H9 (cell line): ENCODE results near the gene PYROXD2. TPM values are rescaled to one million over a fixed set of nuclear protein-coding genes. Genes with fewer than 3 reads are reported as not detected.

Experiments used
- DNase-seq: peaks from one replicate; pipeline ENCODE4 v3.0.0-alpha.2; 2017
- H2AFZ ChIP-seq: one replicate; pipeline ENCODE4 v1.6.1; 2013; ENCODE audit warnings: mild to moderate bottlenecking, low read length, control low read depth, moderate library complexity
- H2AK5ac ChIP-seq: 2 replicates; pipeline ENCODE4 v1.6.1; 2013; ENCODE audit warnings: low read length, control low read depth, mixed read lengths; ENCODE audit not compliant: insufficient read length
- H2BK120ac ChIP-seq: one replicate; pipeline ENCODE4 v1.6.1; 2013; ENCODE audit warnings: low read depth, mild to moderate bottlenecking, low read length, control low read depth, inconsistent platforms; ENCODE audit not compliant: poor library complexity, severe bottlenecking
- H2BK12ac ChIP-seq: 2 replicates; pipeline ENCODE4 v1.6.1; 2013; ENCODE audit warnings: low read length, control low read depth, mixed read lengths, low read depth; ENCODE audit not compliant: insufficient read length
- H2BK15ac ChIP-seq: 2 replicates; pipeline ENCODE4 v1.6.1; 2013; ENCODE audit warnings: low read depth, low read length, control low read depth
- H2BK20ac ChIP-seq: one replicate; pipeline ENCODE4 v1.6.1; 2013; ENCODE audit warnings: low read depth, mild to moderate bottlenecking, low read length, control low read depth, inconsistent platforms; ENCODE audit not compliant: poor library complexity, severe bottlenecking
- H2BK5ac ChIP-seq: 2 replicates; pipeline ENCODE4 v1.6.1; 2013; ENCODE audit warnings: low read length, control low read depth, mixed read lengths; ENCODE audit not compliant: insufficient read length
- H3K14ac ChIP-seq: 2 replicates; pipeline ENCODE4 v1.6.1; 2013; ENCODE audit warnings: low read length, control low read depth; ENCODE audit not compliant: insufficient read depth
- H3K18ac ChIP-seq: 2 replicates; pipeline ENCODE4 v1.6.1; 2013; ENCODE audit warnings: low read depth, mild to moderate bottlenecking, mixed read lengths, low read length, control low read depth; ENCODE audit not compliant: insufficient read length
- H3K23ac ChIP-seq: 2 replicates; pipeline ENCODE4 v1.6.1; 2013; ENCODE audit warnings: low read length, control low read depth, mixed read lengths, low read depth; ENCODE audit not compliant: insufficient read length
- H3K23me2 ChIP-seq: 2 replicates; pipeline ENCODE4 v1.6.1; 2013; ENCODE audit warnings: low read depth, mild to moderate bottlenecking, mixed read lengths, low read length, control low read depth; ENCODE audit not compliant: insufficient read length, poor library complexity, severe bottlenecking
- H3K27ac ChIP-seq: 2 replicates; pipeline ENCODE4 v1.5.1; 2013; ENCODE audit warnings: low read length, control low read depth, mixed read lengths, low read depth; ENCODE audit not compliant: insufficient read length
- H3K27me3 ChIP-seq: 2 replicates; pipeline ENCODE4 v1.6.1; 2013; ENCODE audit warnings: low read length, control low read depth, inconsistent platforms; ENCODE audit not compliant: insufficient read depth
- H3K4ac ChIP-seq: 2 replicates; pipeline ENCODE4 v1.6.1; 2013; ENCODE audit warnings: low read depth, mild to moderate bottlenecking, control low read depth, inconsistent platforms, low read length, moderate library complexity
- H3K4me1 ChIP-seq: 2 replicates; pipeline ENCODE4 v1.6.1; 2013; ENCODE audit warnings: low read length, control low read depth, inconsistent platforms; ENCODE audit not compliant: insufficient read depth
- H3K4me2 ChIP-seq: 2 replicates; pipeline ENCODE4 v1.6.1; 2013; ENCODE audit warnings: low read length, control low read depth, mixed read lengths; ENCODE audit not compliant: insufficient read length, insufficient read depth
- H3K56ac ChIP-seq: 2 replicates; pipeline ENCODE4 v1.6.1; 2013; ENCODE audit warnings: low read depth, mild to moderate bottlenecking, mixed read lengths, low read length, control low read depth; ENCODE audit not compliant: insufficient read length
- H3K79me1 ChIP-seq: 2 replicates; pipeline ENCODE4 v1.6.1; 2013; ENCODE audit warnings: low read depth, mild to moderate bottlenecking, moderate library complexity, low read length, control low read depth, inconsistent platforms; ENCODE audit not compliant: insufficient read depth, poor library complexity, severe bottlenecking
- H3K79me2 ChIP-seq: 2 replicates; pipeline ENCODE4 v1.6.1; 2013; ENCODE audit warnings: low read length, control low read depth, inconsistent platforms; ENCODE audit not compliant: insufficient read depth
- H3K9ac ChIP-seq: 2 replicates; pipeline ENCODE4 v1.6.1; 2013; ENCODE audit warnings: low read length, control low read depth, mixed read lengths; ENCODE audit not compliant: insufficient read length; ENCODE audit errors: extremely low read depth
- H3K9me3 ChIP-seq: one replicate; pipeline ENCODE4 v1.6.1; 2013; ENCODE audit warnings: low read depth, low read length, inconsistent platforms; ENCODE audit not compliant: control insufficient read depth
- H3T11ph ChIP-seq: one replicate; pipeline ENCODE4 v1.6.1; 2013; ENCODE audit warnings: mild to moderate bottlenecking, low read length, control low read depth, inconsistent platforms
- H4K20me1 ChIP-seq: one replicate; pipeline ENCODE4 v1.6.1; 2013; ENCODE audit not compliant: control insufficient read depth, insufficient read length, insufficient read depth
- H4K5ac ChIP-seq: 2 replicates; pipeline ENCODE4 v1.6.1; 2013; ENCODE audit warnings: low read depth, mild to moderate bottlenecking, mixed read lengths, low read length, control low read depth; ENCODE audit not compliant: insufficient read length
- H4K8ac ChIP-seq: replicated peaks from 2 replicates; pipeline ENCODE4 v1.6.1; 2013; ENCODE audit warnings: low read length, control low read depth, mixed read lengths, low read depth; ENCODE audit not compliant: insufficient read length
- H4K91ac ChIP-seq: 2 replicates; pipeline ENCODE4 v1.6.1; 2013; ENCODE audit warnings: low read depth, mild to moderate bottlenecking, moderate library complexity, mixed read lengths, low read length, control low read depth; ENCODE audit not compliant: insufficient read length
- H3K27ac Mint-ChIP-seq, 3 experiments: 2 replicates in 2 of 3; 3 replicates in 1 of 3; pipeline ENCODE4 v1.8.0; 2020 to 2021; ENCODE audit warnings: mixed read lengths in 3 of 3, mild to moderate bottlenecking in 1 of 3, moderate library complexity in 1 of 3
- H3K27me3 Mint-ChIP-seq: 2 replicates; pipeline ENCODE4 v1.8.0; 2021; ENCODE audit warnings: low read depth, mild to moderate bottlenecking, moderate library complexity, mixed read lengths
- H3K36me3 Mint-ChIP-seq, 3 experiments: 2 replicates in 2 of 3; 3 replicates in 1 of 3; pipeline ENCODE4 v1.8.0; 2020 to 2021; ENCODE audit warnings: low read depth in 3 of 3, mixed read lengths in 3 of 3; ENCODE audit not compliant: insufficient read depth in 1 of 3
- H3K4me1 Mint-ChIP-seq, 2 experiments: 2 replicates each; pipeline ENCODE4 v1.8.0; 2020; ENCODE audit warnings: mixed read lengths in 2 of 2
- H3K4me3 Mint-ChIP-seq, 2 experiments: 2 replicates in 1 of 2; 3 replicates in 1 of 2; pipeline ENCODE4 v1.8.0; 2020 to 2021; ENCODE audit warnings: mild to moderate bottlenecking in 2 of 2, mixed read lengths in 2 of 2, moderate library complexity in 1 of 2
- H3K9me3 Mint-ChIP-seq, 2 experiments: 2 replicates in 1 of 2; 3 replicates in 1 of 2; pipeline ENCODE4 v1.8.0; 2020; ENCODE audit warnings: mild to moderate bottlenecking in 2 of 2, mixed read lengths in 2 of 2, moderate library complexity in 1 of 2
- CTCF ChIP-seq: fragments of 200-600 bp; sonication (generic); conservative IDR thresholded peaks from 3 replicates; pipeline ENCODE4 v1.8.0; 2021; ENCODE audit warnings: antibody characterized with exemption, mild to moderate bottlenecking
- WGBS: extraction: QIAGEN DNeasy Blood & Tissue Kit; methylation state at CpG from one replicate; pipeline ENCODE4 v1.1.7; 2013; ENCODE audit warnings: missing lambda C conversion rate, low lambda C conversion rate, mixed read lengths; ENCODE audit not compliant: insufficient read length; ENCODE audit errors: extremely low coverage; 5-methylcytosine and 5-hydroxymethylcytosine counted together
- total RNA-seq: library from RNA; stranded (reverse); gene quantifications from 2 replicates; pipeline ENCODE4 v1.2.1, GENCODE V29; 2021

The PYROXD2 gene
- total RNA-seq, 1 experiment from 2014 or later = 5.3 TPM

- H3K79me1 ChIP-seq = no peaks in the 10 kb centered on the region
- H2BK120ac ChIP-seq = no peak overlapping the region
- Mint-ChIP-seq H3K27ac (no peak overlapping the region), H3K4me1 (peaks cover 8 to 13% of the 10 kb centered on the region in 2 experiments), H3K27me3 (no peaks in the 10 kb centered on the region), H3K36me3 (peaks cover 0 to 2% (median 0%) of the 10 kb centered on the region in 3 experiments; a peak in 2 of 7 replicates), H3K9me3 (no peaks in the 10 kb centered on the region), H3K4me3 (no peak overlapping the region)
- no peak overlapping the region for H3K56ac ChIP-seq
- no peaks in the 10 kb centered on the region for H4K20me1 ChIP-seq
- no peak overlapping the region for H4K5ac ChIP-seq
- no peaks in the 10 kb centered on the region for H3K23me2 ChIP-seq
- H2BK20ac ChIP-seq = no peak overlapping the region
- no peak overlapping the region for H3K9ac ChIP-seq
- H2BK12ac ChIP-seq = no peak overlapping the region
- H3K27me3 ChIP-seq = no peaks in the 10 kb centered on the region
- H4K8ac ChIP-seq = no peak overlapping the region
- no peak overlapping the region for H3K23ac ChIP-seq
- H3K14ac ChIP-seq = no peak overlapping the region
- no peak overlapping the region for H2AFZ ChIP-seq
- no peaks in the 10 kb centered on the region for H3K9me3 ChIP-seq
- H2BK5ac ChIP-seq = no peak overlapping the region
- WGBS = no CpG with 5 or more reads among the region's 9 CpGs
- no peak overlapping the region for H2AK5ac ChIP-seq
- no peak overlapping the region for H3K18ac ChIP-seq
- H2BK15ac ChIP-seq = no peak overlapping the region
- H4K91ac ChIP-seq = no peak overlapping the region
- H3K4me2 ChIP-seq = no peak overlapping the region
- no peak overlapping the region for H3K4ac ChIP-seq
- H3T11ph ChIP-seq = no peak overlapping the region
- no peak for DNase-seq
- no peak overlapping the region for H3K27ac ChIP-seq
- H3K4me1 ChIP-seq = no peaks in the 10 kb centered on the region; the same call in 1 of the 2 replicates
- TF ChIP-seq CTCF = no peak
- H3K79me2 ChIP-seq = no peaks in the 10 kb centered on the region
Measured at GRCh38 chr10:98384531-98385133, 30.4 kb downstream of the PYROXD2 start.
